GM12878 (cell line): Measurements from ENCODE around the gene GPR68.

Experiments
- CHD2 ChIP-seq: IDR thresholded peaks from 2 replicates; pipeline ENCODE4 v1.6.1; 2011; ENCODE audit warnings: low read depth, low read length, improper control_type of control experiment, borderline replicate concordance
- EZH2 ChIP-seq: IDR thresholded peaks from 2 replicates; pipeline ENCODE4 v1.6.1; 2012; ENCODE audit warnings: low read depth, mild to moderate bottlenecking, control low read depth, inconsistent platforms, low read length, borderline replicate concordance; ENCODE audit not compliant: control insufficient read depth
- GABPA ChIP-seq: IDR thresholded peaks from 2 replicates; pipeline ENCODE4 v1.6.1; 2014; ENCODE audit warnings: antibody characterized with exemption, low read depth, mild to moderate bottlenecking, inconsistent platforms
- POLR2A ChIP-seq: IDR thresholded peaks from 2 replicates; pipeline ENCODE4 v1.6.1; 2011; ENCODE audit warnings: low read depth, mild to moderate bottlenecking, low read length
- POLR2AphosphoS5 ChIP-seq: IDR thresholded peaks from 2 replicates; pipeline ENCODE4 v1.6.1; 2011; ENCODE audit warnings: mild to moderate bottlenecking, low read length, inconsistent platforms
- SP1 ChIP-seq: IDR thresholded peaks from one replicate; pipeline ENCODE4 v1.6.1; 2011; ENCODE audit warnings: low read depth, low read length
- ZNF274 ChIP-seq: IDR thresholded peaks from one replicate; pipeline ENCODE4 v1.8.0; 2011; ENCODE audit not compliant: insufficient read length, insufficient read depth
- TF ChIP-seq, protein P1 (sequence below), 3 experiments: IDR thresholded peaks in 2 of 3; conservative IDR thresholded peaks in 1 of 3; 2 replicates each; pipeline ENCODE4 v1.5.1; 2011; ENCODE audit warnings: low read depth in 3 of 3, low read length in 3 of 3, mild to moderate bottlenecking in 3 of 3, control low read depth in 2 of 3, moderate library complexity in 2 of 3, inconsistent platforms in 1 of 3, mixed read lengths in 1 of 3; ENCODE audit not compliant: control insufficient read depth in 2 of 3, insufficient read depth in 1 of 3; ENCODE audit errors: extremely low read depth in 1 of 3
- TF ChIP-seq, protein P2 (sequence below): IDR thresholded peaks from 2 replicates; pipeline ENCODE4 v1.6.1; 2012; ENCODE audit warnings: low read depth, low read length, improper control_type of control experiment

DNA sequence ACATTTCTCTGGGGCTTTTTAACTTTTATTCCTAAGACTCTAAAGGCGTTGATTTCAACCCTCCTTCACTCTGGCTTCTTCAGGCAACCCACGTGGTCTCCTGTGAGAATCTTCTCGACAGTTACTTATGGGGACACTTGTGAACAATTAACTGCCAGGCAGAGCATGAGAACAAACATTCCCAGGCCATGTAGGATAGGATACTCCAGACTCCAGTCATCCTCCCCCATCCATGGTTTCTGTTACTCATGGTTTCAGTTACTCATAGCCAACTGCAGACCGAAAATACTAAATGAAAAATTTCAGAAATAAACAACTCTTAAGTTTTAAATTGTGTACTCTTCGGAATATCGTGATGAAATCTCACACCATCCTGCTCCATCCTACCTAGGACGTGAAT, 19.5 kb downstream of the GPR68 start:
- TF ChIP-seq, protein P1, sequence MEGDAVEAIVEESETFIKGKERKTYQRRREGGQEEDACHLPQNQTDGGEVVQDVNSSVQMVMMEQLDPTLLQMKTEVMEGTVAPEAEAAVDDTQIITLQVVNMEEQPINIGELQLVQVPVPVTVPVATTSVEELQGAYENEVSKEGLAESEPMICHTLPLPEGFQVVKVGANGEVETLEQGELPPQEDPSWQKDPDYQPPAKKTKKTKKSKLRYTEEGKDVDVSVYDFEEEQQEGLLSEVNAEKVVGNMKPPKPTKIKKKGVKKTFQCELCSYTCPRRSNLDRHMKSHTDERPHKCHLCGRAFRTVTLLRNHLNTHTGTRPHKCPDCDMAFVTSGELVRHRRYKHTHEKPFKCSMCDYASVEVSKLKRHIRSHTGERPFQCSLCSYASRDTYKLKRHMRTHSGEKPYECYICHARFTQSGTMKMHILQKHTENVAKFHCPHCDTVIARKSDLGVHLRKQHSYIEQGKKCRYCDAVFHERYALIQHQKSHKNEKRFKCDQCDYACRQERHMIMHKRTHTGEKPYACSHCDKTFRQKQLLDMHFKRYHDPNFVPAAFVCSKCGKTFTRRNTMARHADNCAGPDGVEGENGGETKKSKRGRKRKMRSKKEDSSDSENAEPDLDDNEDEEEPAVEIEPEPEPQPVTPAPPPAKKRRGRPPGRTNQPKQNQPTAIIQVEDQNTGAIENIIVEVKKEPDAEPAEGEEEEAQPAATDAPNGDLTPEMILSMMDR (IDR thresholded peaks at IDR 0.05 in 2 of 3, conservative IDR thresholded peaks at IDR 0.05 in 1 of 3; ENCODE audit: control insufficient read depth in 2 of 3, extremely low read depth in 1 of 3, insufficient read depth in 1 of 3, low read depth in 3 of 3, low read length in 3 of 3) = no peak
- no peak for TF ChIP-seq POLR2AphosphoS5
- no peak for TF ChIP-seq ZNF274
- no peak for TF ChIP-seq GABPA
- TF ChIP-seq CHD2 = no peak
- TF ChIP-seq, protein P2, sequence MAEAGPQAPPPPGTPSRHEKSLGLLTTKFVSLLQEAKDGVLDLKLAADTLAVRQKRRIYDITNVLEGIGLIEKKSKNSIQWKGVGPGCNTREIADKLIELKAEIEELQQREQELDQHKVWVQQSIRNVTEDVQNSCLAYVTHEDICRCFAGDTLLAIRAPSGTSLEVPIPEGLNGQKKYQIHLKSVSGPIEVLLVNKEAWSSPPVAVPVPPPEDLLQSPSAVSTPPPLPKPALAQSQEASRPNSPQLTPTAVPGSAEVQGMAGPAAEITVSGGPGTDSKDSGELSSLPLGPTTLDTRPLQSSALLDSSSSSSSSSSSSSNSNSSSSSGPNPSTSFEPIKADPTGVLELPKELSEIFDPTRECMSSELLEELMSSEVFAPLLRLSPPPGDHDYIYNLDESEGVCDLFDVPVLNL = no peak
- no peak for TF ChIP-seq POLR2A
- TF ChIP-seq EZH2 = no peak
- no peak for TF ChIP-seq SP1
